HCEC 1CT (cell line): ENCODE data around the gene GRPEL2.

ENCODE experiments used
- DNase-seq: peaks from one replicate; pipeline ENCODE4 v3.0.0-alpha.2; 2017

The GRPEL2 gene

GRCh38 chr5:149402291-149402690 lies 57.0 kb downstream of the GRPEL2 start:
- DNase-seq, result no peak
